GM23248 (cell line): ENCODE data around the gene PIGO. TPM values are rescaled to one million over a fixed set of nuclear protein-coding genes. Genes with fewer than 3 reads are reported as not detected.

Experiments used
- DNase-seq: peaks from one replicate; pipeline ENCODE4 v3.0.0-alpha.2; 2015
- H2AFZ ChIP-seq: fragments of 200-600 bp; sonication (generic); 2 replicates; pipeline ENCODE4 v1.6.1; 2016; ENCODE audit warnings: antibody characterized with exemption
- H3F3A ChIP-seq: fragments of 200-600 bp; sonication (generic); 2 replicates; pipeline ENCODE4 v1.6.1; 2016; ENCODE audit warnings: mild to moderate bottlenecking, antibody characterized with exemption, mixed run types; ENCODE audit not compliant: insufficient read depth
- H3K27ac ChIP-seq: fragments of 200-600 bp; sonication (generic); 2 replicates; pipeline ENCODE4 v1.5.1; 2016; ENCODE audit warnings: mild to moderate bottlenecking
- H3K27me3 ChIP-seq: fragments of 200-600 bp; sonication (generic); replicated peaks from 2 replicates; pipeline ENCODE4 v1.6.1; 2016; ENCODE audit warnings: mild to moderate bottlenecking; ENCODE audit not compliant: insufficient read depth
- H3K36me3 ChIP-seq: fragments of 200-600 bp; sonication (generic); 2 replicates; pipeline ENCODE4 v1.6.1; 2016; ENCODE audit warnings: low read depth, mild to moderate bottlenecking
- H3K4me1 ChIP-seq: fragments of 200-600 bp; sonication (generic); 2 replicates; pipeline ENCODE4 v1.6.1; 2016; ENCODE audit warnings: mild to moderate bottlenecking; ENCODE audit not compliant: insufficient read depth
- H3K4me2 ChIP-seq: fragments of 200-600 bp; sonication (generic); one replicate; pipeline ENCODE4 v1.6.1; 2016; ENCODE audit warnings: mild to moderate bottlenecking; ENCODE audit not compliant: unreplicated experiment
- H3K4me3 ChIP-seq: fragments of 200-600 bp; sonication (generic); 2 replicates; pipeline ENCODE4 v1.5.1; 2016; ENCODE audit warnings: mild to moderate bottlenecking
- H3K79me2 ChIP-seq: fragments of 200-600 bp; sonication (generic); 2 replicates; pipeline ENCODE4 v1.6.1; 2016; ENCODE audit warnings: mild to moderate bottlenecking; ENCODE audit not compliant: insufficient read depth
- H3K9ac ChIP-seq: fragments of 200-600 bp; sonication (generic); 2 replicates; pipeline ENCODE4 v1.6.1; 2016; ENCODE audit warnings: mild to moderate bottlenecking
- H3K9me2 ChIP-seq: fragments of 200-600 bp; sonication (generic); 2 replicates; pipeline ENCODE4 v1.6.1; 2016; ENCODE audit warnings: mixed run types, mild to moderate bottlenecking, moderate library complexity; ENCODE audit not compliant: insufficient read depth
- H3K9me3 ChIP-seq: fragments of 200-600 bp; sonication (generic); one replicate; pipeline ENCODE4 v1.6.1; 2017; ENCODE audit warnings: low read depth
- H4K20me1 ChIP-seq: fragments of 200-600 bp; sonication (generic); 2 replicates; pipeline ENCODE4 v1.6.0; 2016; ENCODE audit not compliant: insufficient read depth
- EZH2 ChIP-seq: fragments of 200-600 bp; sonication (generic); IDR thresholded peaks from 2 replicates; pipeline ENCODE4 v1.6.1; 2018; ENCODE audit warnings: antibody characterized with exemption, mild to moderate bottlenecking; ENCODE audit not compliant: insufficient read depth, poor library complexity, severe bottlenecking
- EZH2phosphoT487 ChIP-seq: fragments of 200-600 bp; sonication (generic); IDR thresholded peaks from 2 replicates; pipeline ENCODE4 v1.6.1; 2018; ENCODE audit warnings: antibody characterized with exemption, moderate library complexity, mild to moderate bottlenecking, low read depth; ENCODE audit not compliant: insufficient read depth
- WGBS, 2 experiments: methylation state at CpG; one replicate each; pipeline ENCODE4 v1.1.6; 2015 to 2017; ENCODE audit warnings: low lambda C conversion rate in 2 of 2, low coverage in 1 of 2; ENCODE audit errors: missing lambda C conversion rate in 2 of 2; 5-methylcytosine and 5-hydroxymethylcytosine counted together
- in situ Hi-C: fragments of 300-500 bp; cut with MboI; formaldehyde crosslinking; loops from 2 replicates; pipeline ENCODE4 v1.15.0; 2020
- polyA plus RNA-seq: library from polyadenylated mRNA; unstranded; fragments of >200 nt; fragmentation: Nextera tagmentation; extraction: Ambion mirVana; gene quantifications from 2 replicates; pipeline ENCODE4 v1.2.1, GENCODE V29; 2016
- total RNA-seq: library from RNA; depleted of rRNA; stranded (reverse); fragments of >200 nt; shearing (Covaris generic); gene quantifications from 2 replicates; pipeline ENCODE4 v1.2.3, GENCODE V29; 2014

PIGO gene
- total and polyA plus RNA-seq, 2 experiments from 2014 or later, result 17.4 to 18.6 TPM

- no peaks in the 10 kb centered on the region for H3K9me3 ChIP-seq
- H4K20me1 ChIP-seq, result no peaks in the 10 kb centered on the region
- H3K79me2 ChIP-seq, result peaks cover 16% of the 10 kb centered on the region; the same call in 1 of the 2 replicates
- no peak overlapping the region for H3K27ac ChIP-seq
- WGBS, 2 experiments, result 77% methylated on average over 6 to 7 of the region's 7 CpGs
- DNase-seq, result peak; percentile 69
- H3K36me3 ChIP-seq, result peaks cover 46% of the 10 kb centered on the region
- H3K9ac ChIP-seq, result no peak overlapping the region
- H2AFZ ChIP-seq, result no peak overlapping the region
- no peaks in the 10 kb centered on the region for H3K27me3 ChIP-seq
- no peaks in the 10 kb centered on the region for H3K9me2 ChIP-seq
- H3K4me1 ChIP-seq, result no peaks in the 10 kb centered on the region
- in situ Hi-C loops, result no loop called here
- H3K4me2 ChIP-seq, result no peak overlapping the region
- no peak for TF ChIP-seq EZH2phosphoT487
- no peak for TF ChIP-seq EZH2
- H3F3A ChIP-seq, result peaks cover 51% of the 10 kb centered on the region
- H3K4me3 ChIP-seq, result no peak overlapping the region
Observed at GRCh38 chr9:35051069-35051967, 45.1 kb downstream of the PIGO start.

GRCh38 chr9:35048511-35048910, 47.9 kb downstream of the PIGO start:
- H3K9me3 ChIP-seq, result no peaks in the 10 kb centered on the region
- no peaks in the 10 kb centered on the region for H4K20me1 ChIP-seq
- H3K9ac ChIP-seq, result no peak overlapping the region
- H3K27ac ChIP-seq, result no peak overlapping the region
- peaks cover 27% of the 10 kb centered on the region for H3K36me3 ChIP-seq
- no peaks in the 10 kb centered on the region for H3K9me2 ChIP-seq
- H3K27me3 ChIP-seq, result no peaks in the 10 kb centered on the region
- no peak overlapping the region for H3K4me3 ChIP-seq
- 0 out of 2 replicates have a peak, but pooled peaks cover 3% of the 10 kb centered on the region for H3K79me2 ChIP-seq
- 96 to 97% methylated on average over 6 of the region's 6 CpGs for WGBS, 2 experiments
- H3K4me2 ChIP-seq, result no peak overlapping the region
- in situ Hi-C loops, result no loop called here
- TF ChIP-seq EZH2 (no peak), EZH2phosphoT487 (no peak)
- H3K4me1 ChIP-seq, result 0 out of 2 replicates have a peak, but pooled peaks cover 3% of the 10 kb centered on the region
- H3F3A ChIP-seq, result peaks cover 36% of the 10 kb centered on the region
- no peak for DNase-seq
- no peak overlapping the region for H2AFZ ChIP-seq

GRCh38 chr9:35044071-35044470, 52.3 kb downstream of the PIGO start:
- 93 to 100% methylated on average over 3 of the region's 3 CpGs for WGBS, 2 experiments
- no peak for DNase-seq

GRCh38 chr9:35042891-35043545, 53.4 kb downstream of the PIGO start:
- Histone ChIP-seq H4K20me1 (no peaks in the 10 kb centered on the region), H3K4me3 (no peak overlapping the region), H3K9ac (no peak overlapping the region), H2AFZ (no peak overlapping the region), H3K9me3 (no peaks in the 10 kb centered on the region), H3K79me2 (no peaks in the 10 kb centered on the region), H3K36me3 (peaks cover 5% of the 10 kb centered on the region), H3K27me3 (no peaks in the 10 kb centered on the region), H3K4me2 (no peak overlapping the region), H3K4me1 (peaks cover 7% of the 10 kb centered on the region; the same call in 1 of the 2 replicates), H3K9me2 (no peaks in the 10 kb centered on the region), H3K27ac (0 out of 2 replicates have a peak overlapping the region, but pooled peaks have one; percentile 19), H3F3A (0 out of 2 replicates have a peak, but pooled peaks cover 14% of the 10 kb centered on the region)
- no peak for TF ChIP-seq EZH2
- TF ChIP-seq EZH2phosphoT487, result no peak
- in situ Hi-C loops, result no loop called here
- 94 to 100% methylated on average over 6 of the region's 6 CpGs for WGBS, 2 experiments
- peak; percentile 28 for DNase-seq

More at GRCh38 chr9:35044071-35044470, 52.3 kb downstream of the PIGO start:
- H3K4me3 ChIP-seq, result no peak overlapping the region
- H3K27ac ChIP-seq, result no peak overlapping the region
- no peaks in the 10 kb centered on the region for H4K20me1 ChIP-seq
- no peak overlapping the region for H2AFZ ChIP-seq
- H3K27me3 ChIP-seq, result no peaks in the 10 kb centered on the region
- no peaks in the 10 kb centered on the region for H3K79me2 ChIP-seq
- H3K36me3 ChIP-seq, result peaks cover 8% of the 10 kb centered on the region
- no peak overlapping the region for H3K9ac ChIP-seq
- in situ Hi-C loops, result no loop called here
- H3K9me2 ChIP-seq, result no peaks in the 10 kb centered on the region
- H3F3A ChIP-seq, result 0 out of 2 replicates have a peak, but pooled peaks cover 21% of the 10 kb centered on the region
- TF ChIP-seq EZH2phosphoT487, result no peak
- no peak for TF ChIP-seq EZH2
- H3K4me2 ChIP-seq, result no peak overlapping the region
- H3K9me3 ChIP-seq, result no peaks in the 10 kb centered on the region
- peaks cover 7% of the 10 kb centered on the region; the same call in 1 of the 2 replicates for H3K4me1 ChIP-seq
